Measurements from ENCODE around the gene ZNF835. TPM values are rescaled to one million over a fixed set of nuclear protein-coding genes. Genes with fewer than 3 reads are reported as not detected.

The ZNF835 gene
- polyA plus RNA-seq, 3 donors, result 4.1 to 4.8 (median 4.8) TPM

DNA sequence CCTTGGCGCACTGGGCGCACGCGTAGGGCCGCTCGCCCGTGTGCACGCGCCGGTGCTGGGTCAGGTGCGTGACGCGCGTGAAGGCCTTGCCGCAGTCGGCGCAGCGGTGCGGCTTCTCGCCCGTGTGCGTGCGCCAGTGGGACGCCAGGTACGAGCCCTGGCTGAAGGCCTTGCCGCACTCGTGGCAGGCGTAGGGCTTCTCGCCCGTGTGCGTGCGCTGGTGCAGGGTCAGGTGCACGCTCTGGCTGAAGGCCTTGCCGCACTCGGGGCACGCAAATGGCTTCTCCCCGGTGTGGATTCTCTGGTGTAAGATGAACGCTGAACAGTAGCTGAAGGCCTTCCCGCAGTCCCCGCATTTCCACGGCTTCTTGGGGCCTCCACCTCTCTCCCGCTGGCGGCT is 7.0 kb downstream of the ZNF835 start:
- no peak for DNase-seq (ENCODE audit: low read depth in 3 of 3, low spot score in 2 of 3)

DNA sequence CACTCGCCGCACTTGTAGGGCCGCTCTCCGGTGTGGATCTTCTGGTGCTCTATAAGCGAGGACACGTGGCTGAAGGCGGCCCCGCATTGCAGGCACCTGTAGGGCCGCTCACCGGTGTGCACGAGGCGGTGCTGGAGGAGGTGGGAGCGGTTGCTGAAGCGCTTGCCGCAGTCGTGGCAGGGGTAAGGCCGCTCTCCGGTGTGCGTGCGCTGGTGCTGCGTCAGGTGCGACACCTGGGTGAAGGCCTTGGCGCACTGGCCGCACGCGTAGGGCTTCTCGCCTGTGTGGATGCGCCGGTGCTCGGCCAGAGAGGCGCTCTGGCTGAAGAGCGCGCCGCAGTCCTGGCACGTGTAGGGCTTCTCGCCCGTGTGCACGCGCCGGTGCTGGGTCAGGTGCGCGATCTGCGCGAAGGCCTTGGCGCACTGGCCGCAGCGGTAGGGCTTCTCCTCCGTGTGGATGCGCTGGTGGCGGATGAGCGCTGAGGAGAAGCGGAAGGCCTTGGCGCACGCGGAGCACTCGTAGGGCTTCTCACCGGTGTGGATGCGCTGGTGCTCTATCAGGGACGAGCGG is 7.5 kb downstream of the ZNF835 start:
- DNase-seq (ENCODE audit: low read depth in 3 of 3, low spot score in 2 of 3), result no peak

DNA sequence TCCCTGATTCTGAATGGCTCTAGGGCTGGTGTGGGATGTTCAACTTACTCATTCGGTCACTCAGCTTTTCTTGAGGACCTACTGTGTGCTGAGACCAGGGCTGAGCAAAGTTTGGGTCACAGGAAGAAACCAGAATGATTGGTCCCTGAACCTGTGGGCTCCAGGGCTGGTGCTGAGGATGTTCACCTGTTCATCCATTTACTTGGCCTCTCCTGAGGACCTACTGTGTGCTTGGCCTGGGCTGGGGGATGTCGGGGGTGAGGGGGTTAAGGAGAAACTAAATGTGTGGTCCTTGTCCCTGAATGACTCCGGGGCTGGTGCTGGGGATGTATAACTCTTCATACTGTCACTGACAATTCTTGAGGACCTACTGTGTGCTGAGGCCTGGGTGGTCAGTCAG is 10.3 kb downstream of the ZNF835 start:
- no peak for DNase-seq (ENCODE audit: low read depth in 3 of 3, low spot score in 2 of 3)

DNA sequence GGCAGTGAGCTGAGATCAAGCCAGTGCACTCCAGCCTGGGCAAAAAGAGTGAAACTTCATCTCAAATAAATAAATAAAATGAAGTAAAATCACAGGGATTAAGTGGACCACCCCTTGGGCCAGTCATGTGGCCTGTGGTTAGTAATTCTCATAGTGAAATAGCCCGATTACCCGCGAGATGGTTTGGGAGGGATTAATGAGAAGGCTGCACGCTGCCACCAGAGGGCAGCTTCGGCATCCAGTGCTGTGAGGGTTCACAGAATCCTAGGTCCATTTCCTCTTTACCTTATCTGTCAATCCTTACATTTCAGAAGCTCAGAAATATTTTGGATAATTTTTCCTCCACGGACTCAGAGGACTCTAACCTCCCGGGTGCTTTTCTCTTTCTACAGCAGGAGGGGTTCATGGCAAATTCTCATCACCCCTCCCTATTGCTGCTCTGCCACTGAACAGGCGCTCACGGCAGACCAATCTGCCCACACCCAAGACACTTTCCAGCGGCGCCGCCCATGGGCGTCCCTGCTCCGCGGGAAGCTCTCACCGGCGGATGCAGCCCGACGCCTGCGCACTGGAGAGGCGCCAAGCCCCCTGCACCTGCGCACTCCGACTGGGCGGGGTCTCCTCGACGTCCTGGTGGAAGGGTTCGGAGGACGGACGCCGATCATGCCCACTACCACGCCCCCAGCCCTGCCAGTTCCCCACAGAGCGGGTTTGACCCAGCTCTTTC is 11.0 kb downstream of the ZNF835 start:
- DNase-seq (ENCODE audit: low read depth in 3 of 3, low spot score in 2 of 3), result no peak

DNA sequence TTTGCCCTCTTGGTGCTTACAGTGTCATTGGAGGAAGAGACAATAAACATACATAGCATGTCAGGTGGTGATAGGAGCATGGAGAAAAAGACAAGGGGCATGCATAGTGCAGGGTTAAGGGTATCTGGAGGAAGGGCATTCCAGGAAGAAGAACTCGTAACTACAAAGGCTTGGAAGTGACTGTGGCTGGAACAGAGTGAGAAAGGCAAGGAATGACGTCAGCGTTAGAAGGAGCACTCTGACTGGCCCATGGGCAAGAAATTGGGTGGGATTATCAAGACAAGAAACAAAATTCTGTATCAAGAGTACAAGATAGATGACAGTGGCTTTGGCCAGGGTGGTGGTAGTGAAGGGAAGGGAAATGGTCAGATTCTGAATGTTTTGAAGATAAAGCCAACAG is 17.4 kb downstream of the ZNF835 start:
- no peak for DNase-seq (ENCODE audit: low read depth in 3 of 3, low spot score in 2 of 3)

DNA sequence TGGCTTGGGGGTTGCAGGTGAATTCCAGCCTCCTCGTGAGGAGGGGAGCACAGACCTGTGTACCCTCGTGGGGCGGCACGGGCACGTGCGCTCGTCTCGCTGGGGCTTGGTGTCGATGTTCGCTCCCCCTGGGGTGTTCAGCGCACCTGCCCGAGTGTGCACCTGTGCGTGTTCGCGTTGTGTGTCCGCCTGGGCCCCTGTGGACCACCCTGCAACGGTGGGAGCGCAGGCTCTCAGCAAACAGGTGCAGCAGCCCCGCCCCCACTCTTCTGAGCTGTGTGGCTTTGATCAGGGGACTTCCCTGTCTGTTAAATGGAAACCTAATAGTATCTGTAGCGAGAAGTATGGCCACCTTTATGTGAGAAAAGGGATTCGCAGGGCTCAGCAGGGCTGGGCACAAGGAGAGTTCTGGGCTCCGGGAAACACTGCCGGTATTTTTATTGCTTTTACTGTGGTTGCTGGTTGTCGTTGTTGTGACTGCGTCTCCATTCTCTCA is 28.0 kb downstream of the ZNF835 start:
- no peak for DNase-seq (ENCODE audit: low read depth in 3 of 3, low spot score in 2 of 3)

DNA sequence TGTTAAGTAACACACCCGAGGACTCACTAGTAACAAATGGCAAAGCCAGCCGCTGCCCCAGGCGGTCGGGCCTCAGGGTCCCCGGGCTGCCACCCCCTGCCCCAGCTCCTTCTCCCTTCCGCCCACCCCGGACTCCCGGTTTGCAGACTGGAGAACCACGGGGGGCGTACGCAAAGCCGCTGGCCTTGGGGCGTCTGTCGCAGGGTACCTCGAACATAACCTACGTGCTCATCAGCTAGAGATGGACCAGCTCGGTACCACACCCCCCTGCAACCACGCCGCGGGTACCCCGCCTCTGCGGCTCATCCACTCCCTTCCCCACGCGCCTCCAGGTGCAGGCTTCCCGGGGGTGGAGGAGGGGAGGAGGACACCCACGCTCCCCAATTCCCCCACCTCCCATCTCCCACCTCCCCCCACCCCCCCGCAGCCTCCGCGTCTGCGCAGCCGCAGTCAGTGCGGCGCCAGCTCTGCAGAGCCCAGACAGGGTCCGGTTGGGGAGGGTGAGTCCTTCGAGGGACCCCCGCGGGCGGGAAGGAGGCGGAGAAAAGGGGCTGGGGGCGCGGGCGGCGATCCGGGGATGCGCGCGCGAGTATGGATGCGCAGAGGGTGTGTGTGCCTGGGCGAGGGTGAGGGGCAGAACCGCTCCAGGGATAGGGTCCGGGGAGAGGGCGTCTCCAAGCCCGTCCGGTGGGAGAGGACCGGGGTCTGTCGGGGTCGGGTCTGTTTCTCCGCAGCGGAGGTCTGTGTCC is 28.7 kb downstream of the ZNF835 start, which contains the start of gene SMIM17:
TSS of gene SMIM17 (plus strand) at position 449 of the 749 bp plus-strand sequence. CDS start 2,509 bp downstream, outside the sequence.
- no peak for DNase-seq (ENCODE audit: low read depth in 3 of 3, low spot score in 2 of 3)

DNA sequence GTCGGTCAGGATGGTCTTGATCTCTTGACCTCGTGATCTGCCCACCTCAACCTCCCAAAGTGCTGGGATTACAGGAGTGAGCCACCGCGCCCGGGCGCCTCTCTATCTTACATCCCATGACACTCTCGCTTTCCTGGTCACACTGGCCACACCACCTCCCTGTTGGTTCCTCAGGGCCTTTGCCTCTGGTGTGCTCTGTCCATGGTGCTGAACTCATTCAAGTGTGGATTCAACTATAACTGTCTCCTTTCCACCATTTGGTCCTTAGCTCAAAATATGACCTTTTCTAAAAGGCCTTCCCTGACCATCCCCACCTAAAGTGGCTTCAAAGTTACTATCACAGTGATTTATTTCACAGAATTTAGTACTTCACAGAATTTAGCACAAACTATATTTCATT is 32.3 kb downstream of the ZNF835 start:
- DNase-seq (ENCODE audit: low read depth in 3 of 3, low spot score in 2 of 3), result peak in 1 of 3 donors; percentile 24

DNA sequence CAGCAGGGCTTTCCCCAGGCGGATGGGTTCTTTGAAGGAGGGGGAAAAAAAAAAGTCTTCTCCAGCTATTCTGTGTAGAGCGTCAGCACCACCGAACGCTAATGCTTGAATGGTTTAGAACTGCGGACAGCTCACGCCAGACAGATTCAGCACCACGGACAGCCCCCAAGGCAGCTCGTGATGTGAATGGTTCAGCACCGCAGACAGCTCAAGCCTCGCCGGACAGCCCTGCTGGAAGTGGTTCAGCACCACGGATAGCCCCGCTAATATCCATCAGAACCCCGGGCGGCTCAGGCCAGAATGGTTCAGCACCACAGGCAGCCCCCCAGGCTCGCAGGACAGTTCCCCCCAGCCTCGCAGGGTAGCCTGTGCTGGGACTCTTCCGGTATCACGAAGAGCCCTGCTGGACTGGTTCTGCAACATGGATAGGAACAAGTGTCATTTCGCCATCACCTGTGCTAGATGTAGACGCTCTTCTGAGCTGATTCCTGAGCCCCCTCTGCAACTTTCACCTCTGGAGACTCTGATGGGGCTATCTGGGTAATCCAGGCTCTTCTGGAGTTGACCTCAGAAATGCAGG is 33.5 kb downstream of the ZNF835 start:
- peak; percentile 75 to 93 (median 88) for DNase-seq (ENCODE audit: low read depth in 3 of 3, low spot score in 2 of 3)

DNA sequence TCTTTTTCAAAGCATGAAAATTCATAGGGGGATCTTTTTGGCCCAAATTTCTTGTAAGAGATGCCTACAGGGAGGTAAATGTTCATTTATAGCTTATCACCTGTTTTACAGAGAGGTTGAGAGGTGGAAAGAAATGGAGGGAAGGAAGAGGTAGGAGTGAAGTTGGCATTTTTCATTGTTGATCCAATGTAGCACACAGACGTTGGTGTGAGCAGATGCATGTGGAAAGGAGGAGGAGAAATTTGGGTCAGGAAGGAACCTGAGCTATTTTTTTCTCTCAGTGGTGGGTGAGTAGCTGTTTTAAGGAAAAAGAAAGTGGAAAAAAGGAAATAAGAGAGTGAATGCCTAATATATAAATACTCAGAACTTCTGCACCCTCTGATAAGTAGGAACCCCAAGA is 38.5 kb downstream of the ZNF835 start:
- DNase-seq (ENCODE audit: low read depth in 3 of 3, low spot score in 2 of 3), result no peak

DNA sequence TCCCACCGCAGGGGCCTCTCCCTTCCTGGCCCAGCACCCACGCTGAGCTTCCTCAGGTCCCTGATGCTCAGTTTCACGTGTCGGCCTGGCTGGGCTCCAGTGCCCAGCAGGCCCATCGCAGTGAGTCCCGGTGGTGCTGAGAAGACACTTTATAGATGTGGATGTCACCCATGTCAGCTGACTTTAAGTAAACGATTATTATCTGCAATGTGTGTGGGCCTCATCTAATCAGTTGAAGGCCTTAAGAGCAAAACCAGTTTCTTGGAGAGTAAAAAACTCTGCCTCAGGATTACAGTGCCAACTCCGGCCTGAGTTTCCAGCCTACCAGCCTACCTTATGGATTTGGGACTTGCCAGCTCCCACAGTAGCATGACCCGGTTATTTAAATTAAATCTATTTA is 45.8 kb downstream of the ZNF835 start:
- DNase-seq (ENCODE audit: low read depth in 3 of 3, low spot score in 2 of 3), result no peak

DNA sequence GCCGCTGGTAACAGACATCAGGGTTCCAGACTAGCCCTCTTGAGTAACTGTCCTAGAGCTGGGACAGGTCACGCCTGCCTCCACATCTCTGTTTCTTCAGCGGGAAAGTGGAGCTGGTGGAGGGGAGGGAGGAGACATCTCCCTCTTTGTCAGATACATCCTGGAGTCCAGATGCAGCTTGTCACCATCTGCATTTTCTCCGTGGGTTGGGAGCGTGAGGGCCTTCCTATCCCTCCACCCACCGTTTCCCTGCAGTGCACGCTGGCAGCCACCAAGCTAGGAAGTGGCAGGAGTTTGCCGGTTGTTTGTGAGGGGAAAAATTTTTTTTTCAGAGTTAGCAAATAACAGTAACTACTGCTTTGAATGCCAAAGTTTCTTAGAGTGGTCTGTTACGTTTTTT is 48.6 kb downstream of the ZNF835 start:
- DNase-seq (ENCODE audit: low read depth in 3 of 3, low spot score in 2 of 3), result no peak

DNA sequence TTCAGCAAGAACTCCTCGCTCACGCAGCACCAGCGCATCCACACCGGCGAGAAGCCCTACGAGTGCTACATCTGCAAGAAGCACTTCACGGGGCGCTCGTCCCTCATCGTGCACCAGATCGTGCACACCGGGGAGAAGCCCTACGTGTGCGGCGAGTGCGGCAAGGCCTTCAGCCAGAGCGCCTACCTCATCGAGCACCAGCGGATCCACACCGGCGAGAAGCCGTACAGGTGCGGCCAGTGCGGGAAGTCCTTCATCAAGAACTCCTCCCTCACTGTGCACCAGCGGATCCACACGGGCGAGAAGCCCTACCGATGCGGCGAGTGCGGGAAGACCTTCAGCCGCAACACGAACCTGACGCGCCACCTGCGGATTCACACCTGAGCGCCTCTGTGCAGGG is 49.2 kb downstream of the ZNF835 start:
- no peak for DNase-seq (ENCODE audit: low read depth in 3 of 3, low spot score in 2 of 3)

DNA sequence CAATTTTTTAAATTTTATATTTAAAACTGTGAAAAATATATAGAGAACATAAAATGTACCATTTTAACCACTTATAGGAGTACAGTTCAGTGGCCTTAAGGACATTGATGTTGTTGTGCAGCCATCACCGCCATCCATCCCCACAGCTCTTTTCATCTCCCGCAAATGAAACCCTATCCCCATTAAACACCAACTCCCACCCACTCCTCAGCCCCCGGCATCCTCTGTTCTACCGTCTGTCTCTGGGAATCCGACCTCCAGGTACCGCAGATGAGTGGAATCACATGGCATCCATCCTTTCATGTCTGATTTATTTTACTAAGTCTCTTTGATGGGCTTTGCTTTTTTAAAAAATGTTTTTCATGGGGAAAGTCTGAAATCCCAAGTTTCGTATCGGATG is 52.4 kb downstream of the ZNF835 start:
- DNase-seq (ENCODE audit: low read depth in 3 of 3, low spot score in 2 of 3), result peak in 1 of 3 donors; percentile 30

DNA sequence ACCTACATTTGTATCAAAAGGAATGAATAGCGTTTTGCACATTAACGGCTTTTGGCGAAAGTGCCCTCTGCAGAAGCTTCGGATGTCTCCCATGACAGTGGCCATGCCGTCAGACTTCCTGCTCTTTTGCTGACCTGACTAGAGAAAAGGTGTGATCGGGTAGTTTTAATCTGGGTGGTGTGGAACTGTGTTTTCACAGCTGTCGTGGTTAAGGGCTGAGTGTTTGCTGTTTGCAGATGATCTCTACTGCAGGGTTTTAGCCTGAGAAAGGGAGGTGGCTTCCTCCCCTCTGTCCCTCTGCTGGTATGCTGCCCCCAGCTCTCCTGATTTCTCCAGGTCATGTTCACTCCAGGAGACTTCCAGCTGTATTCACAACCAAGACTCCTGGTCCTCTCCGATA is 54.0 kb downstream of the ZNF835 start:
- no peak for DNase-seq (ENCODE audit: low read depth in 3 of 3, low spot score in 2 of 3)

DNA sequence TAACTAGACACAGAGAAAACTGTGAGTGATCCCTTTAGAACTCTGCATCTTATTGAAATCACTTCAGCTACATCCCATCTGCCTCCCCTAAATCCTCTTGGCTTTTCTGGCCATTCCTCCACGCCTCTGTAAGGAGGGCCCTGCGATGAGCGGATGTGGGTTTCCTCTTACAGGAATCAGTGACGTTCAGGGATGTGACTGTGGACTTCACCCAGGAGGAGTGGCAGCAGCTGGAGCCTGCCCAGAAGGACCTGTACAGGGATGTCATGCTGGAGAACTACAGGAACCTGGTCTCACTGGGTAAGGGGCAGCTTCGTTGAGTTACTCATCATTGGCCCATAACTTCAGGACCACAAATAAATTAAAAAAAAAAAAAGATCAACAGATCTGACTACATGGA is 57.9 kb downstream of the ZNF835 start:
- no peak for DNase-seq (ENCODE audit: low read depth in 3 of 3, low spot score in 2 of 3)

DNA sequence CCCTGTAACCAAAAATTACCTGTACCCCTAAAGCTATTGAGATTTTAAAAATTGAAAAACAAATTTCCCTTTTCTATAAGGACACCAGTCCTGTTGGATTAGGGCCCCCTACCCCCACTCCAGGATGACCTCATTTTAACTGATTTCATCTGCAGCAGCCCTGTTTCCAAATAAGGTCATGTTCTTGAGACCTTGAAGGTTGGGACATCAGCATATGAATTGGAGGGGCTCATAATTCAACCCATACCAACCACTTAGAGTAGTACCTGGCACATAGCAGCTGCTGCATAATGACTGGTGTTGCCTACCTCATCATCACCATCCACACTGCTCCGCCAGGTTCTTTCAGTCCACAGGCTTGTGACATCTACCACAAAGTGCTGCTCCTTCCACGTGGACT is 58.8 kb downstream of the ZNF835 start:
- DNase-seq (ENCODE audit: low read depth in 3 of 3, low spot score in 2 of 3), result no peak
